ENCODE measurements around the gene CYP27C1.

CYP27C1 gene

DNA sequence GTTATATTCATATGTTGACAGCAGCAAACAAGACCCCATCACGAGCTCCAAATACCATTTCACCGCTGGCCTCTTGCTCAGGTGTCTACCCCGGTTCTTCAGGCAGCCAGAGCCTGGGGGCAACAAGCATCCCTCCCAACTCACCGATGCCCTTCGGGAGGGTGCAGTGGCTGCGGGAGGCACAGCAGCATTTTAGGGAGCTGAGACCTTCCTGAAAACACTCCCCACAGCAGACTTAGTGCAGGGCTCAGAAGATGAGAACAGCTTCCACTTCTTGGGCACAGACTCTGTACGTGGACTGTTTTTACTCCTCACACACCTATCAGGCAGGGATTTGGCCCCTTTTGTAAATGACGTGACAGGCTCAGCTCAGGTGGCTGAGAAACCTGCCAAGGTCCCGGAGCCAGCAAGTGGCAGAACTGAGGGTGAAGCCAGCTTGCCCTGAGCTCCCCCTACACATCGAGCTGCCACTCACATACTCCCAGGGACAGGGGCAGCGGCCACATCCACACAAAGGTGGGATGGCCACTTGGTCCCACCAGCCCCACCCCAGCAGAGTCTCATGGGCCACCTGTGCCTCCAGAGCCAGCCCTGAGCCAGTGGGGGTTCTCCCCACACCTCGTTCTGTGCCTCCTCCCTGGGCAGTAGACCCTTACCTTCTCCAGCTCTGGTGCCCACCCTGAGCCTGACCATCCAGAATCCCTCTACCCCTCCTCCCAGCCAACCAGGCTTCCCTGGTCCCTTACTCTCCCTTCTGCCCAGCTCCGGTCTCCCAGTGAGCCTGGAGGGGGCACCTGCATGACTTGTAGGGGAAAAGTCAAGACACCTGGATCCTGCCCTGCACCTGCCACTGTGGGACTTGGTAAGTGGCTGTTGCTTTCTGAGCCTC lies 28.5 kb downstream of the CYP27C1 start:
- no peak overlapping the region for H3K4me3 ChIP-seq (replicated peaks in 1 of 2; ENCODE audit: low read depth in 2 of 2, low read length in 2 of 2)
- DNase-seq (ENCODE audit: low read depth in 2 of 2): no peak
- TF ChIP-seq, protein P1, sequence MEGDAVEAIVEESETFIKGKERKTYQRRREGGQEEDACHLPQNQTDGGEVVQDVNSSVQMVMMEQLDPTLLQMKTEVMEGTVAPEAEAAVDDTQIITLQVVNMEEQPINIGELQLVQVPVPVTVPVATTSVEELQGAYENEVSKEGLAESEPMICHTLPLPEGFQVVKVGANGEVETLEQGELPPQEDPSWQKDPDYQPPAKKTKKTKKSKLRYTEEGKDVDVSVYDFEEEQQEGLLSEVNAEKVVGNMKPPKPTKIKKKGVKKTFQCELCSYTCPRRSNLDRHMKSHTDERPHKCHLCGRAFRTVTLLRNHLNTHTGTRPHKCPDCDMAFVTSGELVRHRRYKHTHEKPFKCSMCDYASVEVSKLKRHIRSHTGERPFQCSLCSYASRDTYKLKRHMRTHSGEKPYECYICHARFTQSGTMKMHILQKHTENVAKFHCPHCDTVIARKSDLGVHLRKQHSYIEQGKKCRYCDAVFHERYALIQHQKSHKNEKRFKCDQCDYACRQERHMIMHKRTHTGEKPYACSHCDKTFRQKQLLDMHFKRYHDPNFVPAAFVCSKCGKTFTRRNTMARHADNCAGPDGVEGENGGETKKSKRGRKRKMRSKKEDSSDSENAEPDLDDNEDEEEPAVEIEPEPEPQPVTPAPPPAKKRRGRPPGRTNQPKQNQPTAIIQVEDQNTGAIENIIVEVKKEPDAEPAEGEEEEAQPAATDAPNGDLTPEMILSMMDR (IDR thresholded peaks at IDR 0.05; ENCODE audit: low read depth, low read length): no peak

DNA sequence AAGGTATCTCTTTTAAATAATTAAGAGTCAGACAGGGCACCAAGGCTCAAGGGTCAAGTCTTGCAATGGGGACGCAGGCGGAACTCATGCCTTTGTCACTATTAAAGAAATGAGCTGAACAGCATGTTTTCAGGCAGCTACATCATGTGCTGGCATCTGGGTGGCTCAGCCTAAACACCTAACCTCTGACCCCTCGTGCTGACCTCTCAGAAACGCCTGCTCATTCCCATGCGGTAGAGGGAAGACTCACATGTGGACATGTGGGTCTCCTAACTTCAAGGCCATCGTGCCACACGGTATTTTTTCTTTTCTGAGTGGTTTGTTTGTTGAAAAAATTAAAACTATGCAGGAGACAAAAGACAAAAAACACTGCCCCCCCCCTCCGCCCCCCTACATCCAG lies 31.3 kb downstream of the CYP27C1 start:
- TF ChIP-seq, protein P1 (IDR thresholded peaks at IDR 0.05; ENCODE audit: low read depth, low read length): no peak
- DNase-seq (ENCODE audit: low read depth in 2 of 2): no peak

DNA sequence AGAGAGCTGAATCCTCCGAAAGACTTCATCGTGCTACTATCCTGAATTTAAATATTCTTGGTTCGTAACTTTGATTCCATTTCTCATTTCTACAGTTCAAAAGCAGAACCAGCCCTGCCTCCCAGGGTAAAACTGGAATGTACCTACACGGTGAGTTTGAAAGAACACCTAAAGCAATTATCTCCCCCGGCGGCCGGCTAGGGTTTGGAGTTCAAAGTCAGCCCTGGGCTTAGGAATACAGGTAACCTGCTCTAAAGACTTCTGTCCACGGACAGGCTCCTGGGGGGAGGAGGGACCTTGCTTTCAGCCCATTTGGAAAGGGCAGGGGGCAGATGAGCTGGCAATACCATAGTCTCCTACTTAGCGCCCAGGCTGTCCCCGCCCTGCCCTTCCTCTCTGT lies 32.3 kb downstream of the CYP27C1 start:
- DNase-seq (ENCODE audit: low read depth in 2 of 2): no peak
- H3K4me3 ChIP-seq (replicated peaks in 1 of 2; ENCODE audit: low read depth in 2 of 2, low read length in 2 of 2): no peak overlapping the region
- TF ChIP-seq, protein P1 (IDR thresholded peaks at IDR 0.05; ENCODE audit: low read depth, low read length): no peak

More for the DNA sequence above, 31.3 kb downstream of the CYP27C1 start:
- no peak overlapping the region for H3K4me3 ChIP-seq (replicated peaks in 1 of 2; ENCODE audit: low read depth in 2 of 2, low read length in 2 of 2)

DNA sequence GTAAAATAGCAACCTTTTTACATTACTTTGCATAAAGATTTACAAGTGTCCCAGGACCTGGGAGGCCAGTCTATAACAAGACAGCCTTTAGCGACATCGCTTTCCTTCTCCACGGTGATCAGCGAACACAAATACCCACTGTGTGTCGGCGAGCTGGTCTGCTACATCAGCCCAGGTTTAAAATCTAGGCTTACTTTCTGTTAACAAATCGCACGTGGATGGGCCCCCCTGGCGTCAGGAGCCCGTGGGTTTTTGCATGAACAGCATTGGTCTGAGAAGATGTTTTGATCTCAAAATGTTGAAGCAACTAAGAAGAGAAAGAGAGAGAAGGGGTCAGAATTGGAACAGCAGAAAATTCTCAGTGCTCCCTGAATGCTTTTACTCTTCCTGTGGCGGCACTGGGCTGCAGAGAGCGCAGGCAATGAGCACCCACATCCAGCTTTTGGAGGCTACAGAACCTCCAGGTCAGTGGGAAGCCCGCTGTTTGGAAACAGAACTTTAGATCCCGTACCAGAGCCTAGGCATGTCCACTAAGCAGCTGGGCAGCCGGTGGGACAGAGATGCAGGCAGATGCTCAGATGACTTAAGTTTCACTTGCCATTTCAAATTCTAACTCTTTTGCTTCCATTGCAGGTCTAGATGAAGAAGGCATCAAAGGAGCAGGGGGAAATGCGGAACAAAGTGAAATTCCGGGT lies 32.9 kb downstream of the CYP27C1 start:
- TF ChIP-seq, protein P1 (IDR thresholded peaks at IDR 0.05; ENCODE audit: low read depth, low read length): no peak
- H3K4me3 ChIP-seq (replicated peaks in 1 of 2; ENCODE audit: low read depth in 2 of 2, low read length in 2 of 2): no peak overlapping the region
- no peak for DNase-seq (ENCODE audit: low read depth in 2 of 2)

DNA sequence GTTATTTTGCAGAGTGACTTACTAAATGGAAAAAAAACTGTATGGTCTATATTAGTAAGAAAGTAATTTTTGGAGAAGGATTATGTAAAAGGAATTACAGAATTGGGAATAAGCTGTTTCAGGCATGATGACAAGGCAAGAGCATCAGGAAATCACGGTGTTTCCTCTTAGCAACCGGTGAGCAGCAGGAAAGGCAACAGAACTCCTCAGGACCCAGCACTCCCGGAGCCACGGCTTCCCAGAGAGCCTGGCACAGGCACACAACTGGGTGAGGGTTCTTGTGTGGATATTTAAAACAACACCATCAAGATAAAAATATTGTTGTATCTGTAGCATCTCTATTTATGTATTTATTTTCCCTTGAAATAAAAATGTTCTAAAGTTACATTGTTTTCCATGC lies 34.4 kb downstream of the CYP27C1 start:
- no peak overlapping the region for H3K4me3 ChIP-seq (replicated peaks in 1 of 2; ENCODE audit: low read depth in 2 of 2, low read length in 2 of 2)
- TF ChIP-seq, protein P1 (IDR thresholded peaks at IDR 0.05; ENCODE audit: low read depth, low read length): no peak
- no peak for DNase-seq (ENCODE audit: low read depth in 2 of 2)

DNA sequence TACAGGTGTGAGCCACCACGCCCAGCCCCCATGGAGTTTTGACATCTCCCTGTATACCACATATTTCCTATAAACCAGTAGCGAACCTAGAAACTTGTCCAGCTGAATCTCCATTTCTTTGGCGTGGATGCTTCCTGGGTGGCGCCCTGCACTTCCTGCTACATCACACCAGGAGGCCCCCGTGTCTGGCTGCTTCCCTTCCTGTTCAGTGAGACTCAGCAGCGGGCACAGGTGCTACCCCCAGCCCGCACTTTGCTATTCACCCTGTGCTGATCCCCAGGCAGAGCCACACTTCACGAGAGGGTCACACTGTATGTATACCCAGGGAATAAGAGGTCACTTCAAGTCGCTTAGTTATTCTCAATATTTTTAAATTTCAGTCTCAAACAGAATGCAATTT lies 35.0 kb downstream of the CYP27C1 start:
- no peak for DNase-seq (ENCODE audit: low read depth in 2 of 2)
- H3K4me3 ChIP-seq (replicated peaks in 1 of 2; ENCODE audit: low read depth in 2 of 2, low read length in 2 of 2): no peak overlapping the region
- TF ChIP-seq, protein P1 (IDR thresholded peaks at IDR 0.05; ENCODE audit: low read depth, low read length): no peak

All from cardiac fibroblast (primary cell).